ENCODE results near the gene LMX1A.

- TF ChIP-seq POLR2A (IDR thresholded peaks at IDR 0.05) (no peak), CTCF (IDR thresholded peaks at IDR 0.05) (no peak)
Measured at GRCh38 chr1:165259236-165259635, 97.3 kb downstream of the LMX1A start.

Measured in adrenal gland (tissue), 5 donors.